ENCODE data around the gene RALB.
"Not testable (repeated sequence)": the region's sequence is repeated elsewhere in the genome, so short reads cannot be mapped to it uniquely, and the experiment has no call there.

DNA sequence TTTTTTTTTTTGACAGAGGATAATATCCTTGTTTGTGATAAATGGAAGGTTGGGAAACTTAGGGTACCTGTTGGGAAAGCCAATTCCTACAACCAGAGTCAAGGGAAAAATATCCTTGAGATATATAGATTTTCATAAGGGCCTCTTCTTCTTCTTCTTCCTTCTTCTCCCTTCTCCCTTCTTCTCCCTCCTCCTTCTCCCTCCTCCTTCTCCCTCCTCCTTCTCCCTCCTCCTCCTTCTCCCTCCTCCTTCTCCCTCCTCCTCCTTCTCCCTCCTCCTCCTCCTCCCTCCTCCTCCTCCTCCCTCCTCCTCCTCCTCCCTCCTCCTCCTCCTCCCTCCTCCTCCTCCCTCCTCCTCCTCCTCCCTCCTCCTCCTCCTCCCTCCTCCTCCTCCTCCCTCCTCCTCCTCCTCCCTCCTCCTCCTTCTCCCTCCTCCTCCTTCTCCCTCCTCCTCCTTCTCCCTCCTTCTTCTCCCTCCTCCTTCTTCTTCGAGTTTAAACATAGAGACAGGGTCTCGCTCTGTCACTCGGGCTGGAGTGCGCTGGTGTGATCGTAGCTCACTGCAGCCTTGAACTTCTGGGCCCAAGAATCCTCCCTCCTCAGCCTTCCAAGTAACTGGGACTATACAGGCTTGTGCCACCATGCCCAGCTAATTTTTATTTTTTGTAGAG is 68.4 kb downstream of the RALB start:
- TF ChIP-seq, protein P1, sequence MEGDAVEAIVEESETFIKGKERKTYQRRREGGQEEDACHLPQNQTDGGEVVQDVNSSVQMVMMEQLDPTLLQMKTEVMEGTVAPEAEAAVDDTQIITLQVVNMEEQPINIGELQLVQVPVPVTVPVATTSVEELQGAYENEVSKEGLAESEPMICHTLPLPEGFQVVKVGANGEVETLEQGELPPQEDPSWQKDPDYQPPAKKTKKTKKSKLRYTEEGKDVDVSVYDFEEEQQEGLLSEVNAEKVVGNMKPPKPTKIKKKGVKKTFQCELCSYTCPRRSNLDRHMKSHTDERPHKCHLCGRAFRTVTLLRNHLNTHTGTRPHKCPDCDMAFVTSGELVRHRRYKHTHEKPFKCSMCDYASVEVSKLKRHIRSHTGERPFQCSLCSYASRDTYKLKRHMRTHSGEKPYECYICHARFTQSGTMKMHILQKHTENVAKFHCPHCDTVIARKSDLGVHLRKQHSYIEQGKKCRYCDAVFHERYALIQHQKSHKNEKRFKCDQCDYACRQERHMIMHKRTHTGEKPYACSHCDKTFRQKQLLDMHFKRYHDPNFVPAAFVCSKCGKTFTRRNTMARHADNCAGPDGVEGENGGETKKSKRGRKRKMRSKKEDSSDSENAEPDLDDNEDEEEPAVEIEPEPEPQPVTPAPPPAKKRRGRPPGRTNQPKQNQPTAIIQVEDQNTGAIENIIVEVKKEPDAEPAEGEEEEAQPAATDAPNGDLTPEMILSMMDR (IDR thresholded peaks at IDR 0.05; ENCODE audit: low read length): not testable (repeated sequence)
- TF ChIP-seq EZH2 (optimal IDR thresholded peaks at IDR 0.05; ENCODE audit: low read depth, low read length): not testable (repeated sequence)
